ENCODE data around the gene CKAP5.
"Not testable (repeated sequence)": the region's sequence is repeated elsewhere in the genome, so short reads cannot be mapped to it uniquely, and the experiment has no call there.

CKAP5 gene

DNA sequence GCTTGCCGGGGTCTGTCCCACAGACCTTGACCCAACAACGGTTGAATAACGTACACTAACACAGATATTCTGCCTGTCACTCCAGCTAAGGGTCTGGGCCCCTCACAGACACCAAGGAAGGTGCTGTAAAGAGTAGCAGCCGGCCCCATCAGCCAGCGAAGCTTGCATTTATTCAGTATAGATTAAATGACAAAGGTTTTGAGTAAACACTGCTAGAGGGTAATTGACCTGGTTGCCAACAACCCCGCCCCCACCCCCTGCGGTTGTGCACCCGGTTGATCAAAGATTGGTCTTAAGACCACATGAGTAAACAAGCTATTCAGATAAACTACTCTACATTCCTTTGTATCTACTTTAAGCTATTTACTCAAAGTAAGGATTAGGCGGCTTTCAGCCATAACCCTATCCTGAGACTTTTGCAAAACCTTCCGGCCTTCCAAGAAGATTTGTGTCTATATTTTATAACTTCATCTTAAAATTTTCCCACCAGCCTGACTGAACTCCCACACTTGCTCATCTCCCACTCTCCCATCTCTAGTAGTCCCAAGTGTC is 4.8 kb upstream of the CKAP5 start:
- DNase-seq: no peak

- no peak for DNase-seq
These were observed 3.6 kb upstream of the CKAP5 start for GRCh38 chr11:46849631-46850030.

DNA sequence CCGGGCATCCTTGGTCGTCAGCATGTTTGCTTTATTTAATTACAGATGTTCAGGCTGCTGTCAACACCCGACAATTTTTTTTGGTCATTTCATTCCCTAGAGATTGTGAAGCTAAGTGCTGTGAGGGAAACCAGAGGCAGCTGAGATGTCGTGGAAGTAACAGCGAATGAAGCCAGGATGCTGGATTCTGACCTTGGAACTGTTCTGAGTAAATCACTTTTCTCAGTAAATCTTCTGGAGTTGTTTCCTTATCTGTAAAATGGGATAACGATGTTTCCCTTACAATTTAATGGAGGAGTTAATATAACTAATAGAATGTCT is 390 bp upstream of the CKAP5 start:
- DNase-seq: no peak

DNA sequence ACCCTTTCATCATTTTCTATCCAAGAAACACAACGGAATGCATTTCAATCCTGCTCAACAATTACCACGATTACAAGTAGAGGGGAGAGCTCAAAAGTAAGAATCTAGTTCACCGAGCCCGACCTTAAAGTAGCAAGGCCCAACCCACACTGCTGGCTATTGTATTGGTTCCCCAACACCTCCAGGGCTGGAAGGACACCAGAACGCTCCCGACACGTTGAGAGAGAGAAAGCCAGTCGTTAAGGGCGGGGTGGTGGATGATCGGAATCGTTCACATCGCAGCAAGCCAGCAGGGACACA is 690 bp downstream of the CKAP5 start:
- DNase-seq: no peak

GRCh38 chr11:46840116-46840515 is 6.0 kb downstream of the CKAP5 start:
- DNase-seq: no peak

DNA sequence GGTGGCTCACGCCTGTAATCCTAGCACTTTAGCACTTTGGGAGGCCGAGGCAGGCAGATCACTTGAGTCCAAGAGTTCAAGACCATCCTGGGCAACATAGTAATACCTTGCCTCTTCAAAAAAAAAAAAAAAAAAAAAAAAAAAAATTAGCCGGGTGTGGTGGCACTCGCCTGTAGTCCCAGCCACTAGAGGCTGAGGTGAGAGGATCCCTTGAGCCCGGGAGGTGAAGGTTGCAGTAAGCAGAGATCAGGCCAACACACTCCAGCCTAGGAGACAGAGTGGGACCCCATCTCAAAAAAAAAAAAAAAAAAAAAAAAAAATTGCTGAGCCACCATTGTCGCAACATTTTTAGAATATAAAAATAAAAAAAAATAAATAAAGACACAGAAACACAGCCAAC is 7.6 kb downstream of the CKAP5 start:
- no peak for DNase-seq

GRCh38 chr11:46837860-46838259 is 8.2 kb downstream of the CKAP5 start:
- DNase-seq: no peak

GRCh38 chr11:46836870-46837269 is 9.2 kb downstream of the CKAP5 start:
- no peak for DNase-seq

- DNase-seq: no peak
These were observed 9.6 kb downstream of the CKAP5 start for GRCh38 chr11:46836431-46836830.

DNA sequence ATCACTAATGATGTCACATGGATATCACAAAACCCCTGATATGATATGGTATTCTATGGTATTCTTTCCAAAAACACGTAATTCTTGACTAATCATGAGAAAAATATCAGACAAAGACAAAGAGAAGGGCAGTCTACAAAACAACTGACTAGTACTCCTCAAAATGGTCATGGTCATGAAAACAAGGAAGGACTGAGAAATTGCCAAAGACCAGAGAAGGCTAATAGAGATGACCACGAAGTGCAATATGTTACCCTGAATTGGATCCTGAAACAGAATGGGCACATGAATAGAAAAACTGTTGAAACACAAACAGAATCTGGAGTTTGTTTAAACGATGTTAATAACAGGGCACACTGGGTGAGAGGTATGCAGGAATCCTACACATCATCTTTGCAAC is 10.2 kb downstream of the CKAP5 start:
- DNase-seq: no peak

DNA sequence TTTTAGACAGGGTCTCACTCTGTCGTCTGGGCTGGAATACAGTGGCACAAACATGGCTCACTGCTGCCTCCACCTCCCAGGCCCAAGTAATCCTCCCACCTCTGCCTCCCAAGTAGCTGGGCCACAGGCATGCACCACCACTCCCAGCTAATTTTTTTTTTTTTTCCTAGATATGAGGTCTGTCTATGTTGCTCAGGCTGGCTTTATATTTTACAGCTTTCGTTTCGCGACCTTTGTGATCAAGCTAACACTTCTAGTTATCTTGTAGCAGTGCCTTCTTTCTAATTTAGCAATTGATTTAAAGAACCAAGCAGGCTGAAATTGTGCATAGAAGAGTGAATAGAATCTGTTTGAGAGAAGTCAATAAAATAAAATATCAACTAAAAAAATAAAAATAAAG is 11.3 kb downstream of the CKAP5 start:
- DNase-seq: no peak

- DNase-seq: no peak
These were observed 13.4 kb downstream of the CKAP5 start for GRCh38 chr11:46832511-46833214.

DNA sequence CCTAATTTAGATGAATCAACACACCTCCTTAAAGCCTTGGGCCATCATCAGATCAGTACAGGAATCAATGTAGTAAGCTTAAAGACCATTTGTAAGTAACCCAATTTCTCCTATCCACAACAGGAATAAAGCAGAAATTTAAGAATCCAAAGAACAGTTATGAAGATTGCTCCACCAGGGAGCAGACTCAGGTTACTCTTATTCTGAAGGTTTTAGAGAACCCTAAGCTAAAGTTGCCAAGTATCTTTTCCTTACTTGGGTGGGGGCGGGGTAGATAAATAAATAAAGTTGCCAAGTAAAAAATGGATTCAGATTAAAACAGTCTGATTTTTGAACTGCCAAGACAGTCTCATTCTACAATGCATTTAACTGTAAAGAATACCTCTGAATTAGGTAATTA is 18.1 kb downstream of the CKAP5 start:
- DNase-seq: no peak

GRCh38 chr11:46826310-46827044 is 19.6 kb downstream of the CKAP5 start:
- DNase-seq: peak; percentile 39

DNA sequence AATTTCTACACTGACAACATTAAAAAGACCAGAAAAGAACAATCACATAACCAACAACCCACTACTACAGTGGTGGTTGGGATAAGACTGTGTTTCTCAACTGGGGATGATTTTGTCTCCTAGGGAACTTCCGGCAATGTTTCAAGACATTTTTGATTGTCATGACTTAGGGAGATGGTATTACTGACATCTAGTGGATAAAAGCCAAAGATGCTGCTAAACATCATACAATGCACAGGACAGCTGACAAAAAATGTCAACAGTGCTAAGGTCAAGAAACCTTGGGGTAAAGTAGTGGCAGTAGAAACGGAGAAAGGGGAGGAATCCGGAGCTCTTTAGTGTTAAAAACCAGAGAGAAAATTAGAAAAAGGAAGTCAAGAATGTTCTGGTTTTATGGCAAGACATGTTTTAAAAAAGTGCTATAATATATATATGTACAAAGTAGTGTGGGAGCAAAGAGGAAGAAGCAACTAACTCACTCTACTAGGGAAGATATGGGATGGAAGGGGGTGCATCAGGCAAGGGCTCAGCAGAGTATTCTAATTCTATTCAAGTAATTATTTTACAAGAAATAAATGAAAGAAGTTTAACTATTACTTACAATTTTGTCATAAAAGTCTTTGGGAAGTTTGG is 37.2 kb downstream of the CKAP5 start:
- DNase-seq: no peak

GRCh38 chr11:46801694-46802470 is 44.2 kb downstream of the CKAP5 start:
- no peak for DNase-seq

DNA sequence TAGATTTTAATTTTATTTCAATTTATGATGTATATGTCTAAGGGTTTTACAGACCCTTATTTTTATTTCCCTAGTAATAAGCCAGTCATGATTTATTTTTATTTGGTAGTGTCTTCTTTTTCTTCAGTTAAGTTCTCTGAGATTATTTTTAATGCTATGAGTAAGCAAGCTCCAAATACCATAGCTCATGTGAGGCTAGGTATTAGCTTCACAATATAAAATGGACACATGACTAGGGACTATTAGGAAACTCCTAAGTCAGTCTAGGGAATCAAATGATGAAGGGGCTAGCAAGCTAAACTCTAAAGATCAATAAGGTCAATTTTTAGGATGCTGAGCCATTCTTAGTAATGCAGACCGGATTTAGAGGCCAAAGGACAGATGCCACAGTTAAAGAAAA is 45.9 kb downstream of the CKAP5 start:
- DNase-seq: no peak

DNA sequence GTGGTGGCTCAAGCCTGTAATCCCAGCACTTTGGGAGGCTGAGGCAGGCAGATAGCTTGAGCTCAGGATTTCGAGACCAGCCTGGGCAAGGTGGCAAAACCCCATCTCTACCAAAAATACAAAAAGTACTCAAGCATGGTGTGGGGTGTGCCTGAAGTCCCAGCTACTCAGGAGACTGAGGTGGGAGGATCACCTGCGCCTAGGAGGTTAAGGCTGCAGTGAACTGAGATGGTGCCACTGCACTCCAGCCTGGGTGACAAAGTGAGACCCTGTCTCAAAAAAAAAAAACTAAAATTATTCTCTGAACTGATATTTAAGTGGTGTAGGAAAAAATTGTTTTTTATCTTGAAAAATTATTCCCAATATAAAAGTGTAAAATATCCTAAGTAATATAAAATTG is 46.4 kb downstream of the CKAP5 start:
- not testable (repeated sequence) for DNase-seq

- DNase-seq: no peak
These were observed 67.7 kb downstream of the CKAP5 start for GRCh38 chr11:46778416-46778815.

DNA sequence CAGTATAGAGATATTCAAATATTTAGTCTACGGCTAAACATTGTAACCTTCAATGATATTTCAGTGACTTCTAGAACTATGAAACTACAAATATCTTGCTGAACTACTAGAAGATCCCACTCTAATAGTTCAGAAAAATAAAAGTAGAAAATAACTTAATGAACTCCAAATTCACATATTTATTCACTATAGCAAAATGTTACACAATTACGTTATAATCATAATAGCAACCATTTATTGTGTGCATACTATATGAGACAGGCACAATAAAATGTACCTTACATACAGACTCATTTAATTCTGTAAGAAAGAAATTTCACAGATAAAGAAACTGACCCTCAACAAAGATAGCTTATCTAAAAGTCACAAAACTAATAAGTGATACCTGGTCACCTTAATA is 69.2 kb downstream of the CKAP5 start:
- DNase-seq: no peak

- DNase-seq: no peak
These were observed 76.4 kb downstream of the CKAP5 start for GRCh38 chr11:46769636-46770221.

- no peak for DNase-seq
These were observed 79.4 kb downstream of the CKAP5 start for GRCh38 chr11:46766656-46767055.

DNA sequence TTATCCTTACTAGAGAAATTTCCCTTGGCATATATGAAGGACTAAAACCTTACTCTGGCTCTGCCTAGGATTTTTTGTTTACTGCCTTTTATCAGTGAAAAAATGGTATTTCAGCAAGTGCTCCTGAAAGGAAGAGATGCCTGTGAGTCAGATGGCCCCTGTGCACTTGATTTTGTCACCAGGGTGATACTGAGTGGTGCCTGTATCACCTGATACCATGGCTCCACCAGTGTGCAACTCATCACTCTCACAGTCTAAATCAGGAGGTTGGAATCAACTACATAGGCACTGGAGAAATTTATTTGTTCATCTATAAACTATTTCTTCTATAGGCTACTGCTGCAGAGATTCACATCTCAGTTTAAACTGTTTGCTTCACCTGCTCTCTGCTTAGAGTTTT is 83.8 kb downstream of the CKAP5 start:
- DNase-seq: no peak

Measured in T1000 (cell line).